Upper lobe of left lung (tissue), 6 donors: ENCODE measurements around the gene ACTN4. TPM values are rescaled to one million over a fixed set of nuclear protein-coding genes. Genes with fewer than 3 reads are reported as not detected.

Source experiments
- ATAC-seq, 2 donors: fragments of 200-7000 bp; cut with Tn5 transposase; one replicate each; pipeline ENCODE4 v1.9.1; 2022; ENCODE audit warnings: mild to moderate bottlenecking in 2 of 2, moderate library complexity in 2 of 2; ENCODE audit not compliant: low FRiP score in 2 of 2
- DNase-seq, 2 donors: peaks; one replicate each; pipeline ENCODE4 v3.0.0-alpha.2; 2019 to 2020
- H3K27ac ChIP-seq, 4 donors: fragments of 200-600 bp; sonication (generic); one replicate each; pipeline ENCODE4 v1.5.1; 2016 to 2019
- H3K27me3 ChIP-seq, 4 donors: fragments of 200-600 bp; sonication (generic); one replicate each; pipeline ENCODE4 v1.5.1; 2017 to 2019
- H3K36me3 ChIP-seq, 4 donors: fragments of 200-600 bp; sonication (generic); one replicate each; pipeline ENCODE4 v1.5.1; 2016 to 2019
- H3K4me1 ChIP-seq, 4 donors: fragments of 200-600 bp; sonication (generic); one replicate each; pipeline ENCODE4 v1.5.1; 2018 to 2019
- H3K4me3 ChIP-seq, 4 donors: fragments of 200-600 bp; sonication (generic); one replicate each; pipeline ENCODE4 v1.5.1; 2017 to 2019; ENCODE audit warnings: mild to moderate bottlenecking in 2 of 4, moderate library complexity in 1 of 4
- H3K9me3 ChIP-seq, 4 donors: fragments of 200-600 bp; sonication (generic); one replicate each; pipeline ENCODE4 v1.5.1; 2018 to 2019
- CTCF ChIP-seq, 6 experiments: fragments of 450-650 bp in 4 of 6; fragments of 200-600 bp in 2 of 6; sonication (generic) in 2 of 6; IDR thresholded peaks; one replicate each; pipeline ENCODE4 v1.5.1; 2016 to 2019; ENCODE audit warnings: antibody characterized with exemption in 6 of 6
- EP300 ChIP-seq, 4 donors: sonication (generic); formaldehyde crosslinking; IDR thresholded peaks; one replicate each; pipeline ENCODE4 v1.5.1; 2017; ENCODE audit warnings: antibody characterized with exemption in 4 of 4, control low read depth in 2 of 4
- POLR2A ChIP-seq, 4 donors: fragments of 450-650 bp; IDR thresholded peaks; one replicate each; pipeline ENCODE4 v1.5.1; 2016 to 2017; ENCODE audit warnings: antibody characterized with exemption in 4 of 4, mild to moderate bottlenecking in 2 of 4
- POLR2AphosphoS5 ChIP-seq, 2 donors: sonication (generic); formaldehyde crosslinking; IDR thresholded peaks; one replicate each; pipeline ENCODE4 v1.5.1; 2017; ENCODE audit warnings: antibody characterized with exemption in 2 of 2
- WGBS, 2 donors: methylation state at CpG; one replicate each; pipeline ENCODE4 v1.1.5; 2017 to 2018; 5-methylcytosine and 5-hydroxymethylcytosine counted together
- total RNA-seq, 6 donors: library from RNA; depleted of rRNA in 4 of 6; stranded (reverse); fragments of >200 nt in 4 of 6; gene quantifications; one replicate each; pipeline versions ENCODE4 v1.1.0 to v1.2.1, GENCODE V29; 2016 to 2021
- donor health status: DM: no; HTN: no; CAD: no; lungs with moderate emphysema.
- donor health status: DM: no; HTN: yes; CAD: no; lungs with severe emphysema.

Gene ACTN4
- total RNA-seq, 6 donors from 2014 or later: 162 to 636 (median 512) TPM

GRCh38 chr19:38736413-38737280 is 89.2 kb downstream of the ACTN4 start:
- peaks cover 25 to 56% (median 42%) of the 10 kb centered on the region in 4 donors for H3K4me1 ChIP-seq
- no peaks in the 10 kb centered on the region for H3K27me3 ChIP-seq
- ATAC-seq (peak; percentile 46 to 58), DNase-seq (peak; percentile 80 to 89)
- peak overlapping the region in 3 of 4 donors; percentile 43 to 50 (median 49) for H3K4me3 ChIP-seq
- H3K36me3 ChIP-seq: peaks cover 0 to 6% (median 2%) of the 10 kb centered on the region in 4 donors
- 11 to 24% methylated on average over 17 to 23 of the region's 36 CpGs for WGBS, 2 donors
- no peaks in the 10 kb centered on the region for H3K9me3 ChIP-seq
- peak overlapping the region; percentile 47 to 79 (median 71) for H3K27ac ChIP-seq
- TF ChIP-seq POLR2AphosphoS5 (IDR thresholded peaks at IDR 0.05): no peak
- TF ChIP-seq POLR2A (IDR thresholded peaks at IDR 0.05): no peak
- no peak for TF ChIP-seq EP300 (IDR thresholded peaks at IDR 0.05)
- TF ChIP-seq CTCF (IDR thresholded peaks at IDR 0.05): no peak

DNA sequence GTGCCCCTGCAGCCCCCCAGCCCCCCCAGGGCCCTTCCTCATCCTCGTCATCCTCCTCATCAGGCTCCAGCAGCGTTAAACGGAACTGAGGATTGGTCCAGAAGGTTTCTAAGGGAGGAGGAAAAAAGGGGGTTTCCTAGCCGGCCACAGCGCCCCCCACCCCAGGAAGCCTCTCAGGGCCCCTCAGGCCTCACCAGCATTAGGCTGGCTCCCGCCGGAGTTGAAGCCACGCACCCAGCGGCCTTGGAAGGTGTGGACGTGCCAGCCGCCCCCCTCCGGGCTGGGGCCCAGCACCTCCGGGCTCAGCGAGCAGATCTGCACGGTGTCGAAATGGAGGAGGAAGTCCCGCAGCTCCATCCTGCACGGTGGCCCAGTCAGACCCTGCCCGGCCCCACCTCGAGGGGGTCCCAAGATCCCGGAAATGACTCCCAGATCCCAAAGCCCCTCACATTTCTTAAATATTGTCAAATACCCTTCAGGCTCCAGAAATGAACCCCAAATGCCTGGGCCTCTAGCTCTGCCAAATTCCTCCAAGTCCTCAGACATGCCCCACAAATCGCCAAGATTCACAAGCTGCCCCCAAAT is 89.9 kb downstream of the ACTN4 start:
- peak in 1 of 2 donors; percentile 76 for DNase-seq
- no peak for ATAC-seq
- H3K27me3 ChIP-seq: no peaks in the 10 kb centered on the region
- 43 to 59% methylated on average over 5 to 15 of the region's 22 CpGs for WGBS, 2 donors
- no peaks in the 10 kb centered on the region for H3K9me3 ChIP-seq
- peak overlapping the region in 1 of 4 donors; percentile 2 for H3K4me3 ChIP-seq
- no peak overlapping the region for H3K27ac ChIP-seq
- TF ChIP-seq POLR2A (IDR thresholded peaks at IDR 0.05) (no peak), POLR2AphosphoS5 (IDR thresholded peaks at IDR 0.05) (no peak), CTCF (IDR thresholded peaks at IDR 0.05) (no peak), EP300 (IDR thresholded peaks at IDR 0.05) (no peak)
- no peaks in the 10 kb centered on the region for H3K36me3 ChIP-seq
- H3K4me1 ChIP-seq: peaks cover 25 to 50% (median 37%) of the 10 kb centered on the region in 4 donors

DNA sequence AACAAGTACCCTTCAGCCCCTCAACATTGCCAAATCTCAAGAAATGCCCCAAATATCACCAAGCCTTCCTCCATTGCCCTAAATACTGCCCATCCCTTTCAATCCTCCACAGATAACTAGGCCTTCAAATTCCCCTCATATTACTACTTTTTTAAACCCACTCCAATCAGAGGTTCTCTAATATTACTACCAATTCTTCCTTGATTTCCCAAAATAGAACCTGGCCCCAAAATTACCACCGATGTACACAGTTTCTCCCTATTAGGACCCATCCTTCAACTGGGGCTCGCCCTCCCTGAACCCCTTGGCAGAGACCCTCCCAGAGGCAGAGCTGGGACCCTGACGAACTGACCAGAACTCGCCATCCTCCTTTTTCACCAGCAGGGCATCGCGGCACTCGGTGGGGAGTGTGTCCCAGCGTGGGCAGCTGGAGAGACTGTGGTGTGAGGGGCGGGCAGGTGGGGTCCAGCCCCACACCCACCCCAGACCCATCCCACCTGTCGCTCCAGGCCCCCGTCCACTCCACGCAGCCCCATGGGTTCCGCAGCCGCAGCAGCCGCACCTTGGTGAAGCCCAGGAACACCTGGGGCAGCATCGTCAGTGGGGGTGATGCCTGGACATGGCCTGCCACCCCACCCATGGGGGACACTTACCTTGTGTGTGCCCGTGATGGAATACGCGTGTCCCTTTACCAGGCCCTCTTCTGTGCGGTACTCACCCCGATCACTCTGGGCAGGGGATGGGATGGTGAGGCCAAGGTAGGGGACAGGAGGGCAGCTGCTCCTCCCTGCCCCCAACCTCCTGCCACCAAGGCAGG is 90.7 kb downstream of the ACTN4 start:
- no peak for ATAC-seq
- Histone ChIP-seq H3K4me3 (no peak overlapping the region), H3K27me3 (no peaks in the 10 kb centered on the region), H3K27ac (no peak overlapping the region), H3K9me3 (no peaks in the 10 kb centered on the region), H3K4me1 (peaks cover 25 to 42% (median 33%) of the 10 kb centered on the region in 4 donors), H3K36me3 (no peaks in the 10 kb centered on the region)
- 96 to 100% methylated on average over 7 to 14 of the region's 21 CpGs for WGBS, 2 donors
- TF ChIP-seq EP300 (IDR thresholded peaks at IDR 0.05): no peak
- TF ChIP-seq CTCF (IDR thresholded peaks at IDR 0.05): peak in 1 of 6 experiments; percentile 7
- peak in 1 of 2 donors; percentile 73 for DNase-seq

DNA sequence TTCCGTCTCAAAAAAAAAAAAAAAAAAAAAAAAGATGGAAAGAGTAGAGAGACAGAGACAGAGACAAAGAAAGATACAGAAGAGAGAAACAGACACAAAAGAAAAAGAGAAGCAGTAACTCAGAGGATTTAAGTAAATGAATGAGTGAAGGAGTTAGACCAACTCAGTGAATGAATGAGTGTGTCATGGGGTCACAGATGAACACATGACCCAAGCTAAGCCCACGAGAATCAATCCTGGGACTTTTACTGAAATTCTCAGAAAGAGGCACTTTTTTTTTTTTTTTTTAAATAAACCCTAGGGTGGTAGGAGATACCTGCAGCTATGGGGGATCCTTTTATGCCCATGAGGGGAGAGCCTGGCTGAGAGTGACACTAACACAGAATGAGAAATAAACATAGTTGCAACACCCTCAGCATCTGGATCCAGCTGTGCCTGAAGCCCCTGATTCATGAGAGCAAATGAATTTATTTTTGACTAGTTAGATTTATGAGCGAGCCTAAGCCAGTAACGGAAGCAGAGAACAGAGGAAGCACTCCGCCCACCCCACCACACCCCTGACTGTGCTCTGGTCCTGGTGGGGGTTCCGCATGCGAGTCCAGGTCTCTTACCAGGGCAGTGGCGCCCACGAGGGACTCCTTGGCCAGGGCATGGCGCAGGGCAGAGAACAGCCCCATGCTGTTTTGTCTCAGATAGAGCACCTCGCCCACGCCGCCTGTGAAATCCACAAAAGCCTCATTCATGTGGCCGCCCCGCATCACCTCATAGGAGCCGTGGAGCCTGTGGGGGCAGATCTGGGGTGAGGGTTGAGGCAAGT is 92.2 kb downstream of the ACTN4 start:
- DNase-seq (peak in 1 of 2 donors; percentile 58), ATAC-seq (no peak)
- no peak overlapping the region for H3K4me3 ChIP-seq
- H3K36me3 ChIP-seq: no peaks in the 10 kb centered on the region
- no peaks in the 10 kb centered on the region for H3K27me3 ChIP-seq
- H3K9me3 ChIP-seq: no peaks in the 10 kb centered on the region
- no peak overlapping the region for H3K27ac ChIP-seq
- 73 to 81% methylated on average over 16 of the region's 16 CpGs for WGBS, 2 donors
- TF ChIP-seq POLR2AphosphoS5 (IDR thresholded peaks at IDR 0.05) (no peak), CTCF (IDR thresholded peaks at IDR 0.05) (no peak), POLR2A (IDR thresholded peaks at IDR 0.05) (no peak), EP300 (IDR thresholded peaks at IDR 0.05) (no peak)
- peaks cover 14 to 27% (median 21%) of the 10 kb centered on the region in 4 donors for H3K4me1 ChIP-seq
